ENCODE measurements around the gene SMOC2. TPM values are rescaled to one million over a fixed set of nuclear protein-coding genes. Genes with fewer than 3 reads are reported as not detected.

The SMOC2 gene
- total RNA-seq, 1 experiment from 2014 or later = 2.1 TPM

GRCh38 chr6:168397012-168397411 is 44.0 kb upstream of the SMOC2 start:
- no peak overlapping the region for H3T11ph ChIP-seq (ENCODE audit: low read length)
- H2BK20ac ChIP-seq (ENCODE audit: low read depth, low read length, poor library complexity, severe bottlenecking) = no peak overlapping the region
- no peaks in the 10 kb centered on the region for H3K4me1 ChIP-seq (ENCODE audit: insufficient read depth, low read length)
- H4K5ac ChIP-seq (ENCODE audit: insufficient read length, low read depth, low read length) = no peak overlapping the region
- no peak overlapping the region for H3K23ac ChIP-seq (ENCODE audit: insufficient read length, low read depth, low read length)
- H2AK5ac ChIP-seq (ENCODE audit: insufficient read length, low read length) = no peak overlapping the region
- H3K4me2 ChIP-seq (ENCODE audit: insufficient read depth, insufficient read length, low read length) = no peak overlapping the region
- H2BK5ac ChIP-seq (ENCODE audit: insufficient read length, low read length) = no peak overlapping the region
- no peak overlapping the region for H3K14ac ChIP-seq (ENCODE audit: insufficient read depth, low read length)
- H3K9me3 Mint-ChIP-seq = peaks cover 7 to 12% of the 10 kb centered on the region in 2 experiments; a peak in 4 of 5 replicates
- DNase-seq = no peak
- H3K79me1 ChIP-seq (ENCODE audit: insufficient read depth, low read depth, low read length, poor library complexity, severe bottlenecking) = no peaks in the 10 kb centered on the region
- no peak overlapping the region for H3K9ac ChIP-seq (ENCODE audit: extremely low read depth, insufficient read length, low read length)
- no peak overlapping the region for H3K56ac ChIP-seq (ENCODE audit: insufficient read length, low read depth, low read length)
- H3K27me3 ChIP-seq (ENCODE audit: insufficient read depth, low read length) = no peaks in the 10 kb centered on the region
- H3K18ac ChIP-seq (ENCODE audit: insufficient read length, low read depth, low read length) = no peak overlapping the region
- no peaks in the 10 kb centered on the region for H3K23me2 ChIP-seq (ENCODE audit: insufficient read length, low read depth, low read length, poor library complexity, severe bottlenecking)
- H3K27me3 Mint-ChIP-seq (ENCODE audit: low read depth) = no peaks in the 10 kb centered on the region; the same call in none of the 2 replicates
- no peak overlapping the region for H2AFZ ChIP-seq (ENCODE audit: low read length)
- no peaks in the 10 kb centered on the region for H3K4me1 Mint-ChIP-seq
- no peak overlapping the region for H3K4me3 Mint-ChIP-seq
- H2BK120ac ChIP-seq (ENCODE audit: low read depth, low read length, poor library complexity, severe bottlenecking) = no peak overlapping the region
- H4K91ac ChIP-seq (ENCODE audit: insufficient read length, low read depth, low read length) = no peak overlapping the region
- no peaks in the 10 kb centered on the region for H4K20me1 ChIP-seq (ENCODE audit: control insufficient read depth, insufficient read depth, insufficient read length)
- no peak overlapping the region for H3K27ac Mint-ChIP-seq
- H2BK12ac ChIP-seq (ENCODE audit: insufficient read length, low read depth, low read length) = no peak overlapping the region
- H3K36me3 Mint-ChIP-seq (ENCODE audit: insufficient read depth in 1 of 3, low read depth in 3 of 3) = peaks cover 0 to 5% (median 2%) of the 10 kb centered on the region in 3 experiments; a peak in 3 of 7 replicates
- no peaks in the 10 kb centered on the region for H3K79me2 ChIP-seq (ENCODE audit: insufficient read depth, low read length)
- no peak overlapping the region for H2BK15ac ChIP-seq (ENCODE audit: low read depth, low read length)
- no CpG with 5 or more reads among the region's 10 CpGs for WGBS (ENCODE audit: extremely low coverage, insufficient read length, low lambda C conversion rate)
- H3K9me3 ChIP-seq (ENCODE audit: control insufficient read depth, low read depth, low read length) = no peaks in the 10 kb centered on the region
- no peak overlapping the region for H3K27ac ChIP-seq (ENCODE audit: insufficient read length, low read depth, low read length)
- TF ChIP-seq CTCF (conservative IDR thresholded peaks at IDR 0.05) = no peak
- no peak overlapping the region for H4K8ac ChIP-seq (replicated peaks; ENCODE audit: insufficient read length, low read depth, low read length)
- no peak overlapping the region for H3K4ac ChIP-seq (ENCODE audit: low read depth, low read length)
